SK-N-SH (cell line): ENCODE data around the gene LARP4. TPM values are rescaled to one million over a fixed set of nuclear protein-coding genes. Genes with fewer than 3 reads are reported as not detected.

Experiments
- CTCF ChIA-PET: fragments of 300-600, 350-600 bp; formaldehyde crosslinking; extraction: SDS; loops from one replicate; lab custom pipeline; 2021; lab: Yijun Ruan, JAX
- POLR2A ChIA-PET: fragments of 350-600 bp; sonication (Branson Sonifier 250); formaldehyde crosslinking; extraction: SDS; loops from one replicate; lab custom pipeline; 2020; ENCODE audit warnings: antibody characterized with exemption, inconsistent platforms; lab: Yijun Ruan, JAX
- DNase-seq: peaks from one replicate; pipeline ENCODE4 v3.0.0; 2012
- H2AFZ ChIP-seq: fragments of 200-600 bp; sonication (generic); 2 replicates; pipeline ENCODE4 v1.8.1; 2016; ENCODE audit warnings: antibody characterized with exemption, mild to moderate bottlenecking, low read depth
- H3F3A ChIP-seq: fragments of 200-600 bp; sonication (generic); replicated peaks from 2 replicates; pipeline ENCODE3; 2016; ENCODE audit warnings: antibody characterized with exemption, mild to moderate bottlenecking; ENCODE audit not compliant: insufficient read depth
- H3K27ac ChIP-seq, 2 experiments: fragments of 200-500 bp in 1 of 2; fragments of 200-600 bp in 1 of 2; sonication (Bioruptor generic) in 1 of 2; sonication (generic), shearing (Covaris generic) in 1 of 2; 2 replicates each; pipeline versions ENCODE4 v1.5.1 to v1.6.1; 2014 to 2016; ENCODE audit warnings: low read depth in 2 of 2, inconsistent platforms in 1 of 2, low read length in 1 of 2, mild to moderate bottlenecking in 1 of 2, mixed read lengths in 1 of 2
- H3K27me3 ChIP-seq: fragments of 200-600 bp; sonication (generic), shearing (Covaris generic); 2 replicates; pipeline ENCODE4 v1.6.1; 2016; ENCODE audit warnings: mixed run types; ENCODE audit not compliant: insufficient read depth
- H3K36me3 ChIP-seq, 2 experiments: fragments of 200-500 bp in 1 of 2; fragments of 200-600 bp in 1 of 2; sonication (Bioruptor generic) in 1 of 2; sonication (generic) in 1 of 2; replicated peaks in 1 of 2; 2 replicates each; pipeline versions ENCODE3 to v1.5.1; 2014 to 2016; ENCODE audit warnings: low read length in 1 of 2, mild to moderate bottlenecking in 1 of 2; ENCODE audit not compliant: insufficient read depth in 2 of 2, control insufficient read depth in 1 of 2
- H3K4me1 ChIP-seq, 2 experiments: fragments of 200-500 bp in 1 of 2; fragments of 200-600 bp in 1 of 2; sonication (Bioruptor generic) in 1 of 2; sonication (generic), shearing (Covaris generic) in 1 of 2; 2 replicates each; pipeline versions ENCODE4 v1.5.1 to v1.6.1; 2014 to 2016; ENCODE audit warnings: low read depth in 1 of 2, low read length in 1 of 2, mixed run types in 1 of 2; ENCODE audit not compliant: insufficient read depth in 2 of 2, control insufficient read depth in 1 of 2
- H3K4me2 ChIP-seq: fragments of 200-600 bp; sonication (generic), shearing (Covaris generic); 2 replicates; pipeline ENCODE4 v1.6.1; 2017; ENCODE audit warnings: mixed run types
- H3K4me3 ChIP-seq, 2 experiments: fragments of 200-500 bp in 1 of 2; fragments of 200-600 bp in 1 of 2; sonication (Bioruptor generic) in 1 of 2; sonication (generic), shearing (Covaris generic) in 1 of 2; 2 replicates each; pipeline versions ENCODE4 v1.5.1 to v1.8.1; 2014 to 2016; ENCODE audit warnings: low read depth in 2 of 2, inconsistent platforms in 1 of 2, low read length in 1 of 2, mild to moderate bottlenecking in 1 of 2, mixed read lengths in 1 of 2, moderate library complexity in 1 of 2
- H3K79me2 ChIP-seq: fragments of 200-600 bp; sonication (generic); 2 replicates; pipeline ENCODE4 v1.8.1; 2017; ENCODE audit warnings: mild to moderate bottlenecking; ENCODE audit not compliant: insufficient read depth
- H3K9ac ChIP-seq: fragments of 200-600 bp; sonication (generic); 2 replicates; pipeline ENCODE4 v1.6.1; 2017; ENCODE audit warnings: mixed run types
- H3K9me2 ChIP-seq: fragments of 200-600 bp; sonication (generic); 2 replicates; pipeline ENCODE4 v1.6.1; 2017; ENCODE audit warnings: mixed run types
- H3K9me3 ChIP-seq: fragments of 200-600 bp; sonication (generic); 2 replicates; pipeline ENCODE4 v1.6.1; 2017; ENCODE audit warnings: mixed run types, mild to moderate bottlenecking, moderate library complexity
- H4K20me1 ChIP-seq: fragments of 200-600 bp; sonication (generic); 2 replicates; pipeline ENCODE4 v1.6.1; 2017; ENCODE audit warnings: mild to moderate bottlenecking, mixed run types; ENCODE audit not compliant: insufficient read depth
- EZH2phosphoT487 ChIP-seq: fragments of 200-600 bp; sonication (generic); IDR thresholded peaks from 2 replicates; pipeline ENCODE4 v1.6.1; 2017; ENCODE audit warnings: low read depth, mixed run types, mild to moderate bottlenecking, antibody characterized with exemption, moderate library complexity, borderline replicate concordance
- FOXJ3 ChIP-seq: sonication (generic); formaldehyde crosslinking; IDR thresholded peaks from 2 replicates; pipeline ENCODE4 v1.5.1; 2020; ENCODE audit warnings: mild to moderate bottlenecking, missing genetic modification reagents
- GABPA ChIP-seq: IDR thresholded peaks from 2 replicates; pipeline ENCODE4 v1.4.0; 2012; ENCODE audit warnings: low read depth, mild to moderate bottlenecking
- GATA2 ChIP-seq: sonication (generic); formaldehyde crosslinking; IDR thresholded peaks from 2 replicates; pipeline ENCODE4 v1.5.0; 2020; ENCODE audit warnings: mild to moderate bottlenecking, missing genetic modification reagents
- MEF2A ChIP-seq: IDR thresholded peaks from 2 replicates; pipeline ENCODE4 v1.4.0; 2012; ENCODE audit warnings: low read depth, borderline replicate concordance
- NRF1 ChIP-seq: IDR thresholded peaks from 2 replicates; pipeline ENCODE4 v1.6.1; 2012; ENCODE audit warnings: low read depth, mild to moderate bottlenecking, low read length
- RCOR1 ChIP-seq: fragments of 150-350 bp; IDR thresholded peaks from 2 replicates; pipeline ENCODE4 v1.6.1; 2017; ENCODE audit warnings: antibody characterized with exemption, low read length
- RXRA ChIP-seq: IDR thresholded peaks from 2 replicates; pipeline ENCODE4 v1.4.0; 2012; ENCODE audit warnings: low read depth, mild to moderate bottlenecking, borderline replicate concordance
- SIN3A ChIP-seq: IDR thresholded peaks from 2 replicates; pipeline ENCODE4 v1.6.1; 2012; ENCODE audit warnings: low read depth, mild to moderate bottlenecking, low read length, moderate library complexity, borderline replicate concordance
- SMC3 ChIP-seq: IDR thresholded peaks from 2 replicates; pipeline ENCODE4 v1.6.1; 2012; ENCODE audit warnings: low read depth, low read length, improper control_type of control experiment
- TEAD4 ChIP-seq: IDR thresholded peaks from 2 replicates; pipeline ENCODE4 v1.4.0; 2012; ENCODE audit warnings: mild to moderate bottlenecking, borderline replicate concordance; ENCODE audit not compliant: insufficient read depth
- WGBS: methylation state at CpG from one replicate; pipeline ENCODE4 v1.1.6; 2017; ENCODE audit warnings: low lambda C conversion rate; 5-methylcytosine and 5-hydroxymethylcytosine counted together
- polyA plus RNA-seq, 3 experiments: library from polyadenylated mRNA; depleted of rRNA; stranded (reverse); fragments of >200 nt; gene quantifications; 2 replicates each; pipeline ENCODE4 v1.2.3, GENCODE V29; 2012
- TF ChIP-seq, protein P1 (sequence below): IDR thresholded peaks from 2 replicates; pipeline ENCODE4 v1.4.0; 2012; ENCODE audit warnings: low read depth, borderline replicate concordance
- TF ChIP-seq, protein P2 (sequence below): IDR thresholded peaks from 2 replicates; pipeline ENCODE4 v1.6.1; 2012; ENCODE audit warnings: mild to moderate bottlenecking, low read depth, low read length, moderate library complexity
- TF ChIP-seq, protein P3 (sequence below): IDR thresholded peaks from 2 replicates; pipeline ENCODE4 v1.4.0; 2012; ENCODE audit warnings: low read depth, borderline replicate concordance

LARP4 gene
- polyA plus RNA-seq, 1 of the 3 experiments (the other 2 are of a cell fraction), result 10.8 TPM

DNA sequence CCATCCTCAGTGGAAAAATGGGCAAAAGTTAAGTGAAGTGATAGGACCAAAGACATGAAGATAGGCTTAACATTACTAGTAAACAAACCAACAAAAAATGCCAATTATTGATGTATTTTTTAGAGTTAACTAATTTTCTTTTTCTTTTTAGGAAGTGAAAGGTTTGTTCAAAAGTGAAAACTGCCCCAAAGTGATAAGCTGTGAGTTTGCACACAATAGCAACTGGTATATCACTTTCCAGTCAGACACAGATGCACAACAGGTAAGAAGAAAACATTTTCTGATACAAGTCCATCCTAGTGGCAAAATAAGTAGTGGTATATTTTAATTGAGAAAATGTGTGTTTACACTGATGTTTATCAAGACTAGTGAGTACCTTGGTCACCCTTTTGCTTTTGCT lies 39.6 kb downstream of the LARP4 start:
- Histone ChIP-seq H3K9me2 (no peaks in the 10 kb centered on the region), H3K79me2 (peaks cover 5% of the 10 kb centered on the region), H3K36me3 (peaks cover 71 to 89% of the 10 kb centered on the region in 2 experiments), H3K27ac (no peak overlapping the region), H4K20me1 (no peaks in the 10 kb centered on the region), H3K4me1 (no peaks in the 10 kb centered on the region), H3K27me3 (no peaks in the 10 kb centered on the region), H3F3A (peaks cover 14% of the 10 kb centered on the region), H2AFZ (no peak overlapping the region), H3K9ac (no peak overlapping the region), H3K9me3 (no peaks in the 10 kb centered on the region), H3K4me3 (no peak overlapping the region), H3K4me2 (no peak overlapping the region)
- ChIA-PET POLR2A (no interaction called here), CTCF (no interaction called here)
- TF ChIP-seq, protein P1, sequence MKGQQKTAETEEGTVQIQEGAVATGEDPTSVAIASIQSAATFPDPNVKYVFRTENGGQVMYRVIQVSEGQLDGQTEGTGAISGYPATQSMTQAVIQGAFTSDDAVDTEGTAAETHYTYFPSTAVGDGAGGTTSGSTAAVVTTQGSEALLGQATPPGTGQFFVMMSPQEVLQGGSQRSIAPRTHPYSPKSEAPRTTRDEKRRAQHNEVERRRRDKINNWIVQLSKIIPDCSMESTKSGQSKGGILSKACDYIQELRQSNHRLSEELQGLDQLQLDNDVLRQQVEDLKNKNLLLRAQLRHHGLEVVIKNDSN, result no peak
- TF ChIP-seq SIN3A (no peak), NRF1 (no peak), MEF2A (no peak), RCOR1 (no peak), RXRA (no peak), FOXJ3 (CRISPR knock-in tag) (no peak), GATA2 (CRISPR knock-in tag) (no peak), TEAD4 (no peak), EZH2phosphoT487 (no peak)
- no peak for DNase-seq

DNA sequence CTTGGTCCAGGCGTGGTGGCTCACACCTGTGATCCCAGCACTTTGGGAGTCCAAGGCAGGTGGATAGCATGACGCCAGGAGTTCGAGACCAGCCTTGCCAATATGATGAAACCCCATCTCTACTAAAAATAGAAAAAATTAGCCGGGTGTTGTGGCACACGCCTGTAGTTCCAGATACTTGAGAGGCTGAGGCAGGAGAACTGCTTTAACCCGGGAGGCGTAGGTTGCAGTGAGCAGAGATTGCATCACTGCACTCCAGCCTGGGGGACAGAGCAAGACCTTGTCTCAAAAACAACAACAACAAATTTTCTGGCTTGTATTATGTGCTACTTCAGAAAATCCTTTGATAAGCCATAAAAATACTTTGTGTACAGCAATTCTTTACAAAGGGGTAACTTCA lies 41.1 kb downstream of the LARP4 start:
- Histone ChIP-seq H3K4me2 (no peak overlapping the region), H3F3A (peaks cover 14% of the 10 kb centered on the region), H4K20me1 (no peaks in the 10 kb centered on the region), H3K4me3 (no peak overlapping the region), H2AFZ (no peak overlapping the region), H3K9me2 (no peaks in the 10 kb centered on the region), H3K9me3 (no peaks in the 10 kb centered on the region), H3K4me1 (no peaks in the 10 kb centered on the region), H3K9ac (no peak overlapping the region), H3K36me3 (peaks cover 69 to 86% of the 10 kb centered on the region in 2 experiments), H3K27me3 (no peaks in the 10 kb centered on the region), H3K79me2 (peaks cover 5% of the 10 kb centered on the region; the same call in 1 of the 2 replicates), H3K27ac (no peak overlapping the region)
- 96% methylated on average over 7 of the region's 7 CpGs for WGBS
- ChIA-PET POLR2A (no interaction called here), CTCF (no interaction called here)
- DNase-seq, result no peak
- TF ChIP-seq RCOR1, result no peak
- TF ChIP-seq SMC3, result no peak

DNA sequence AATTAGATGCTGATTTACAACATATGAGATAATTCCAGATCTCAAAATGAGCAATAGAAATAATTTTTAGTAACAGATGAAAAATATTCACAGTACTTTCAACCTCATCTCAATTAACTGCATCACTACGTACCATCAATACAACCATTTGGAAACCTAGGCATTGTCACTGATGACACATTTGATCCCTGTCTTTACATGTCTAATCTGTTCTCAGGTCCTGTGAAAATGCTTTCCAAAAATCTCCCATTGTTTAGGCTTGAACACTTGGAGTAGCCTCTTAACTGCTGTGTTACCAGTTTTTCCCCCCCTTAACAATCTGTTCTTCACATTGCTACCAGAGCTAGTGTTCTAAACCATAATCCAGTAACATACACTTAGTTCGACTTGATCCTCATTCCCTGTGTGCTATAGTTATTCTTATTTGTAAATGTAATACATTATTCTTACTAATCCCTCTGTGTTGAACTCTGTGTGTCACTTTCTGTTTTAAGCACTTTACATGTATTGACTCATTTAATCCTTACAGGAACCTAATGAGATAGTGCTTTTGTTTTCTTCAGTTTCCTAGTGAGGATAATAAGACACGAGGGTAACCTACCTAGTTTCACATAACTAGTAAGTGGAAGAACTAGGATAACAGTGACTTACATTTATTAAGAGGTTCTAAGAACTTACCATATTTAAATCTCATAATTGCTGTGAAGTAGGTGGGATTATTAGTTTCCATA lies 41.7 kb downstream of the LARP4 start:
- POLR2A ChIA-PET, result no interaction called here
- 93% methylated on average over 3 of the region's 3 CpGs for WGBS
- TF ChIP-seq FOXJ3 (CRISPR knock-in tag) (no peak), GABPA (no peak)
- TF ChIP-seq, protein P2, sequence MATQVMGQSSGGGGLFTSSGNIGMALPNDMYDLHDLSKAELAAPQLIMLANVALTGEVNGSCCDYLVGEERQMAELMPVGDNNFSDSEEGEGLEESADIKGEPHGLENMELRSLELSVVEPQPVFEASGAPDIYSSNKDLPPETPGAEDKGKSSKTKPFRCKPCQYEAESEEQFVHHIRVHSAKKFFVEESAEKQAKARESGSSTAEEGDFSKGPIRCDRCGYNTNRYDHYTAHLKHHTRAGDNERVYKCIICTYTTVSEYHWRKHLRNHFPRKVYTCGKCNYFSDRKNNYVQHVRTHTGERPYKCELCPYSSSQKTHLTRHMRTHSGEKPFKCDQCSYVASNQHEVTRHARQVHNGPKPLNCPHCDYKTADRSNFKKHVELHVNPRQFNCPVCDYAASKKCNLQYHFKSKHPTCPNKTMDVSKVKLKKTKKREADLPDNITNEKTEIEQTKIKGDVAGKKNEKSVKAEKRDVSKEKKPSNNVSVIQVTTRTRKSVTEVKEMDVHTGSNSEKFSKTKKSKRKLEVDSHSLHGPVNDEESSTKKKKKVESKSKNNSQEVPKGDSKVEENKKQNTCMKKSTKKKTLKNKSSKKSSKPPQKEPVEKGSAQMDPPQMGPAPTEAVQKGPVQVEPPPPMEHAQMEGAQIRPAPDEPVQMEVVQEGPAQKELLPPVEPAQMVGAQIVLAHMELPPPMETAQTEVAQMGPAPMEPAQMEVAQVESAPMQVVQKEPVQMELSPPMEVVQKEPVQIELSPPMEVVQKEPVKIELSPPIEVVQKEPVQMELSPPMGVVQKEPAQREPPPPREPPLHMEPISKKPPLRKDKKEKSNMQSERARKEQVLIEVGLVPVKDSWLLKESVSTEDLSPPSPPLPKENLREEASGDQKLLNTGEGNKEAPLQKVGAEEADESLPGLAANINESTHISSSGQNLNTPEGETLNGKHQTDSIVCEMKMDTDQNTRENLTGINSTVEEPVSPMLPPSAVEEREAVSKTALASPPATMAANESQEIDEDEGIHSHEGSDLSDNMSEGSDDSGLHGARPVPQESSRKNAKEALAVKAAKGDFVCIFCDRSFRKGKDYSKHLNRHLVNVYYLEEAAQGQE, result no peak
- TF ChIP-seq, protein P3, sequence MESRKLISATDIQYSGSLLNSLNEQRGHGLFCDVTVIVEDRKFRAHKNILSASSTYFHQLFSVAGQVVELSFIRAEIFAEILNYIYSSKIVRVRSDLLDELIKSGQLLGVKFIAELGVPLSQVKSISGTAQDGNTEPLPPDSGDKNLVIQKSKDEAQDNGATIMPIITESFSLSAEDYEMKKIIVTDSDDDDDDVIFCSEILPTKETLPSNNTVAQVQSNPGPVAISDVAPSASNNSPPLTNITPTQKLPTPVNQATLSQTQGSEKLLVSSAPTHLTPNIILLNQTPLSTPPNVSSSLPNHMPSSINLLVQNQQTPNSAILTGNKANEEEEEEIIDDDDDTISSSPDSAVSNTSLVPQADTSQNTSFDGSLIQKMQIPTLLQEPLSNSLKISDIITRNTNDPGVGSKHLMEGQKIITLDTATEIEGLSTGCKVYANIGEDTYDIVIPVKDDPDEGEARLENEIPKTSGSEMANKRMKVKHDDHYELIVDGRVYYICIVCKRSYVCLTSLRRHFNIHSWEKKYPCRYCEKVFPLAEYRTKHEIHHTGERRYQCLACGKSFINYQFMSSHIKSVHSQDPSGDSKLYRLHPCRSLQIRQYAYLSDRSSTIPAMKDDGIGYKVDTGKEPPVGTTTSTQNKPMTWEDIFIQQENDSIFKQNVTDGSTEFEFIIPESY, result no peak

More for the DNA sequence above, 41.7 kb downstream of the LARP4 start:
- Histone ChIP-seq H3K4me3 (no peak overlapping the region), H3K9me2 (no peaks in the 10 kb centered on the region), H3K27me3 (no peaks in the 10 kb centered on the region), H3K27ac (no peak overlapping the region), H3K36me3 (peaks cover 68 to 85% of the 10 kb centered on the region in 2 experiments), H3K9ac (no peak overlapping the region), H2AFZ (no peak overlapping the region), H3K79me2 (peaks cover 5% of the 10 kb centered on the region; the same call in 1 of the 2 replicates), H3K4me1 (no peaks in the 10 kb centered on the region), H4K20me1 (no peaks in the 10 kb centered on the region), H3K9me3 (no peaks in the 10 kb centered on the region), H3F3A (peaks cover 14% of the 10 kb centered on the region), H3K4me2 (no peak overlapping the region)
- DNase-seq, result no peak
- CTCF ChIA-PET, result interaction anchor here (1.3 kb wide), 1 partner anchor 62 kb away, joined by 4 read pairs; the partner anchor contains the start of gene DIP2B
